NCI-H146 (cell line): ENCODE results near the gene RAB10.

Experiments
- DNase-seq: peaks from one replicate; lab custom pipeline; 2025; lab: John Stamatoyannopoulos, UW

RAB10 gene

DNA sequence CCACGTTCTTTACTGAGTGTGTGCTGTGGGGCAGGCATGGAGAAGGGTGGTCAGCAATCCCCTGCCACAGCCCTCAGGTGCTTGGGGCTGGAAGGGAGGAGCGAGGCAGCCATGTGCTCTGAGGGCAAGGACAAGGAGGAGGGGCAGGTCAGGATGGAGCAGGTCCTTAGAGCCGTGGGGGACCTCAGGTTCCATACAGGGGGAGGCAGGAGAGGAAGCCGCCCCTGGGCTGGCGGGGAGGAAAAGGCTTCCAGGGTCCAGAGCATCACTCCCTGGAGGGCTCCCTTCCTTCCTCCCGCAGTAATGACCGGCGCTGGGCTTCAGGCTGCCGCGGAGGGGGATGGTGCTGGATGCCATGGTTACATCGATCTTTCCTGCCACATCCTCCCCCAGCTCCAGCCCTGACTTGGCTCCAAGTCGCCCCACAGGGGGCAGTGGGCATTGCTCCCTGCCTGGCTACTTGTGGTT, 145.6 kb downstream of the RAB10 start:
- DNase-seq: no peak

DNA sequence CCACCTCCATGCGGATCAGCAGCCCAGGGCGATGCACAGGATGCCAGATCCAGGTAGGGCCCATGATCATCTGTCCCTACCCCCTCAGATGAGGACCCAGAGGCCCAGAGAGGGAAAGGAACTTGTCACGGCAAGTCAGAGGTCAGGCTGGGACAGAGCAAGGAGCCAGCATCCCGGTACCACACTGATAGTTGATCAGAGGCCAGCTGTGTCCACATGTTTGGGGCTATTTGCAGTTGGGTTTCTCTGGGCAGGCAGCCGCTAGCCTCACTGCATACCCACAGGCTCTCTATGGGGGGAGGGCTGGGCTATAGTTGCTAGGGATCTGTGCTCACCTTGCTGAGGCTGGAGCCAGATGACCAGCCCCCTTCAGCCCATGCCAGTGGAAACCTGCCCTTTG, 148.6 kb downstream of the RAB10 start:
- DNase-seq: no peak

DNA sequence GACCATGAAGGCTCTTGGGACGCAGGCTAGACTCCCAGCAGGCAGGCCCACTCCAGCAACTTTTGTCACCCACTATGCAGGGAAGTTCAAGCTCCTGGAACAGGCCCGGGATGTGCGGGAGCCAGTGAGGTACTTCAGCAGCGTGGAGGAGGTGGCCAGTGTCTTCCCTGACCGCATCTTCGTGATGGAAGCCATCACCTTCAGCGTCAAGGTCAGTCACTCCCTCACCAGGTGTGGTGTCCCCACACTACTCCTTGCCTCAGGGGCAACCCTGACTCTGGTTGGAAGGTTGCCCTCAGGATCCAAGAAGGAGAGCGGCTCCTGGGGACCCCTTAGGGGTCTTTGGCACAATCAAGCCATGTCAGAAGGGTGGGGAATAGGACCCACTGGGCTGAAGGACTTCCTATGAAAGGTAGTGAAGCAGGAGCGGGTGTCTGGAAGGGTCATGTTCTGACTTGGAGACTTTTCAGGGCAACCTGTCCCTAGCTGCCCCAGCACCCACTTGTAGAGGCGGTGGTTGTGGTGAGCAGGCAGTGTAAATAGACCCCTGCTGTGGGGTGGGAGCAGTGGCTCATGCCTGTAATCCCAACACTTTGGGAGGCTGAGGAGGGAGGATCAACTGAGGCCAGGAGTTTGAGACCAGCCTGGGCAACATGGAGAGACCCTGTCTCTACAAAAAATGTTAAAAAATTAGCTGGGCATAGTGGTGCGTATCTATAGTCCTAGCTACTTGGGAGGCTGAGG, 149.2 kb downstream of the RAB10 start:
- DNase-seq: no peak

- DNase-seq: no peak
Observed at GRCh38 chr2:26184121-26184520, 150.2 kb downstream of the RAB10 start.

DNA sequence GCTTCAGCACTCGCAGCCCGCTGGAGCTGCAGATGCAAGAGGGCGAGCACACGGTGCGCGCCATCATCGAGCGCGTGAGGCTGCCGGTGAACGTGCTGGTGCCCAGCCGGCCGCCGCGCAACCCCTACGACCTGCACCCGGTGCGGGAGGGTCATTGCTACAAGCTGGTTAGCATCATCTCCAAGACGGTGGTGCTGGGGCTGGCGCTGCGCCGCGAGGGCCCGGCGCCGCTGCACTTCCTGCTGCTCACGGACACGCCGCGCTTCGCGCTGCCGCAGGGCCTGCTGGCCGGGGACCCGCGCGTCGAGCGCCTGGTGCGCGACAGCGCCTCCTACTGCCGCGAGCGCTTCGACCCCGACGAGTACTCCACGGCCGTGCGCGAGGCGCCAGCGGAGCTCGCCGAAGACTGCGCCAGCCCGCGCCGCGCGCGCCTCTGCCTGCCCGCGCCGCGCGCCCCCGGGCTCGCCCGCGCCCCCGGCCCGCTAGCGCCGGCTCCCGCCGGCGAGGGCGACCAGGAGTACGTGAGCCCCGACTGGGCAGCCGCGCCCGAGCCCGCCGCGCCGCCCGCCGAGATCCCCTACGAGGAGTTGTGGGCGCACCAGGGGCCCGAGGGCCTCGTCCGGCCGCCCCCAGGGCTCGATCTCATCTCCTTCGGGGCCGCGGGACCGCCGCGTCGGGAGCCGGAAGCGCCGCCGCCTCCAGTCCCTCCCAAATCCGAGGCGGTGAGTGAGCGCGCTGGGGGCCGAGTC, 150.8 kb downstream of the RAB10 start:
- peak; percentile 34 for DNase-seq

GRCh38 chr2:26185304-26185928, 151.5 kb downstream of the RAB10 start:
- no peak for DNase-seq

- DNase-seq: no peak
Observed at GRCh38 chr2:26185954-26186770, 152.3 kb downstream of the RAB10 start.
